Prostate gland (tissue), 2 donors: ENCODE results near the gene ASCL5. TPM values are rescaled to one million over a fixed set of nuclear protein-coding genes. Genes with fewer than 3 reads are reported as not detected.

Experiments
- DNase-seq: peaks from one replicate; pipeline ENCODE4 v3.0.0-alpha.2; 2019; ENCODE audit warnings: low spot score
- H3K27ac ChIP-seq, 2 donors: fragments of 200-600 bp; sonication (generic); 2 replicates each; pipeline ENCODE4 v1.5.1; 2017 to 2019
- H3K27me3 ChIP-seq: fragments of 200-600 bp; sonication (generic); replicated peaks from 2 replicates; pipeline ENCODE4 v1.5.1; 2019; ENCODE audit not compliant: insufficient read depth
- H3K36me3 ChIP-seq, 2 donors: fragments of 200-600 bp; sonication (generic); 1 replicate in 1 of 2; 2 replicates in 1 of 2; pipeline versions ENCODE4 v1.5.1 to v1.8.1; 2017 to 2019
- H3K4me1 ChIP-seq: fragments of 200-600 bp; sonication (generic); replicated peaks from 2 replicates; pipeline ENCODE4 v1.5.1; 2019
- H3K4me3 ChIP-seq, 2 donors: fragments of 200-600 bp; sonication (generic); 2 replicates each; pipeline ENCODE4 v1.5.1; 2017 to 2019
- H3K9me3 ChIP-seq: fragments of 200-600 bp; sonication (generic); 2 replicates; pipeline ENCODE4 v1.5.1; 2017
- CTCF ChIP-seq, 4 experiments: fragments of 200-600 bp in 2 of 4; fragments of 450-650 bp in 2 of 4; sonication (generic) in 2 of 4; IDR thresholded peaks; 1 replicate in 3 of 4; 2 replicates in 1 of 4; pipeline ENCODE4 v1.5.1; 2016 to 2019; ENCODE audit warnings: antibody characterized with exemption in 4 of 4, mild to moderate bottlenecking in 2 of 4, moderate library complexity in 2 of 4
- POLR2A ChIP-seq: fragments of 450-650 bp; IDR thresholded peaks from one replicate; pipeline ENCODE4 v1.6.1; 2016; ENCODE audit warnings: antibody characterized with exemption, mild to moderate bottlenecking
- POLR2AphosphoS5 ChIP-seq: sonication (generic); formaldehyde crosslinking; IDR thresholded peaks from one replicate; pipeline ENCODE4 v1.6.1; 2017; ENCODE audit warnings: antibody characterized with exemption
- WGBS: methylation state at CpG from one replicate; pipeline ENCODE4 v1.1.5; 2018; 5-methylcytosine and 5-hydroxymethylcytosine counted together
- intact Hi-C: fragments of 100-400 bp; cut with DNase I; formaldehyde crosslinking; loops from one replicate; pipeline ENCODE4 v1.14.2; 2022
- total RNA-seq, 2 donors: library from RNA; depleted of rRNA; stranded (reverse); fragments of >200 nt; gene quantifications; one replicate each; pipeline ENCODE4 v1.1.0, GENCODE V29; 2016

Gene ASCL5
- total RNA-seq, 2 donors from 2014 or later: not detected

GRCh38 chr1:201157949-201158348 lies 31.0 kb upstream of the ASCL5 start:
- H3K27me3 ChIP-seq: no peaks in the 10 kb centered on the region
- no peak overlapping the region for H3K27ac ChIP-seq
- no peak for DNase-seq
- H3K4me3 ChIP-seq: no peak overlapping the region
- intact Hi-C loops: no loop called here
- no peak for TF ChIP-seq POLR2AphosphoS5
- TF ChIP-seq CTCF (IDR thresholded peaks at IDR 0.05): no peak
- TF ChIP-seq POLR2A: no peak
- 87% methylated on average over 2 of the region's 2 CpGs for WGBS
- no peaks in the 10 kb centered on the region for H3K4me1 ChIP-seq
- no peaks in the 10 kb centered on the region for H3K9me3 ChIP-seq
- H3K36me3 ChIP-seq: no peaks in the 10 kb centered on the region

GRCh38 chr1:201156819-201157218 lies 29.8 kb upstream of the ASCL5 start:
- Histone ChIP-seq H3K4me3 (no peak overlapping the region), H3K4me1 (no peaks in the 10 kb centered on the region), H3K27me3 (no peaks in the 10 kb centered on the region), H3K9me3 (no peaks in the 10 kb centered on the region), H3K27ac (no peak overlapping the region), H3K36me3 (no peaks in the 10 kb centered on the region)
- no peak for DNase-seq
- TF ChIP-seq POLR2A (no peak), POLR2AphosphoS5 (no peak), CTCF (IDR thresholded peaks at IDR 0.05) (no peak)
- intact Hi-C loops: no loop called here

GRCh38 chr1:201156346-201156745 lies 29.4 kb upstream of the ASCL5 start:
- no peak overlapping the region for H3K4me3 ChIP-seq
- intact Hi-C loops: no loop called here
- H3K27ac ChIP-seq: no peak overlapping the region
- H3K4me1 ChIP-seq: no peaks in the 10 kb centered on the region
- DNase-seq: no peak
- 87% methylated on average over 3 of the region's 3 CpGs for WGBS
- H3K9me3 ChIP-seq: no peaks in the 10 kb centered on the region
- H3K27me3 ChIP-seq: no peaks in the 10 kb centered on the region
- TF ChIP-seq CTCF (IDR thresholded peaks at IDR 0.05) (no peak), POLR2AphosphoS5 (no peak)
- H3K36me3 ChIP-seq: peaks cover 0 to 3% of the 10 kb centered on the region in 2 donors

GRCh38 chr1:201155354-201155753 lies 28.4 kb upstream of the ASCL5 start:
- WGBS: 79% methylated on average over 2 of the region's 2 CpGs
- no peak overlapping the region for H3K4me3 ChIP-seq
- no peak overlapping the region for H3K27ac ChIP-seq
- no peaks in the 10 kb centered on the region for H3K27me3 ChIP-seq
- intact Hi-C loops: loop anchor here (2.0 kb wide), 1 partner anchor 15 kb away; no protein-coding TSS in a partner anchor
- no peaks in the 10 kb centered on the region for H3K4me1 ChIP-seq
- DNase-seq: no peak
- peaks cover 0 to 6% of the 10 kb centered on the region in 2 donors for H3K36me3 ChIP-seq
- H3K9me3 ChIP-seq: no peaks in the 10 kb centered on the region
- TF ChIP-seq POLR2AphosphoS5 (no peak), POLR2A (no peak), CTCF (IDR thresholded peaks at IDR 0.05) (no peak)

- intact Hi-C loops: loop anchor here (2.0 kb wide), 1 partner anchor 16 kb away; no protein-coding TSS in a partner anchor
- H3K27ac ChIP-seq: peak within 1 kb of the TSS; percentile 25 to 73
- DNase-seq: peak; percentile 98
- H3K9me3 ChIP-seq: no peaks in the 10 kb centered on the region
- H3K4me3 ChIP-seq: peak within 1 kb of the TSS; percentile 59 to 89
- H3K27me3 ChIP-seq: no peaks in the 10 kb centered on the region
- TF ChIP-seq CTCF (IDR thresholded peaks at IDR 0.05) (peak in 1 of 4 experiments; percentile 22), POLR2AphosphoS5 (peak; percentile 91), POLR2A (peak; percentile 57)
- H3K36me3 ChIP-seq: peaks cover 0 to 6% of the 10 kb centered on the region in 2 donors
- 7% methylated on average over 31 of the region's 31 CpGs for WGBS
- no peaks in the 10 kb centered on the region for H3K4me1 ChIP-seq
Measured at GRCh38 chr1:201154389-201155165, 27.6 kb upstream of the ASCL5 start, which contains the start of gene TMEM9. Gene TMEM9 (minus strand): TSS chr1:201154474. CDS start chr1:201153923, 551 bp downstream.
